Measurements from ENCODE around the gene ZYG11A.

- TF ChIP-seq, protein P1, sequence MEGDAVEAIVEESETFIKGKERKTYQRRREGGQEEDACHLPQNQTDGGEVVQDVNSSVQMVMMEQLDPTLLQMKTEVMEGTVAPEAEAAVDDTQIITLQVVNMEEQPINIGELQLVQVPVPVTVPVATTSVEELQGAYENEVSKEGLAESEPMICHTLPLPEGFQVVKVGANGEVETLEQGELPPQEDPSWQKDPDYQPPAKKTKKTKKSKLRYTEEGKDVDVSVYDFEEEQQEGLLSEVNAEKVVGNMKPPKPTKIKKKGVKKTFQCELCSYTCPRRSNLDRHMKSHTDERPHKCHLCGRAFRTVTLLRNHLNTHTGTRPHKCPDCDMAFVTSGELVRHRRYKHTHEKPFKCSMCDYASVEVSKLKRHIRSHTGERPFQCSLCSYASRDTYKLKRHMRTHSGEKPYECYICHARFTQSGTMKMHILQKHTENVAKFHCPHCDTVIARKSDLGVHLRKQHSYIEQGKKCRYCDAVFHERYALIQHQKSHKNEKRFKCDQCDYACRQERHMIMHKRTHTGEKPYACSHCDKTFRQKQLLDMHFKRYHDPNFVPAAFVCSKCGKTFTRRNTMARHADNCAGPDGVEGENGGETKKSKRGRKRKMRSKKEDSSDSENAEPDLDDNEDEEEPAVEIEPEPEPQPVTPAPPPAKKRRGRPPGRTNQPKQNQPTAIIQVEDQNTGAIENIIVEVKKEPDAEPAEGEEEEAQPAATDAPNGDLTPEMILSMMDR (IDR thresholded peaks at IDR 0.05), result no peak
- TF ChIP-seq CEBPB (IDR thresholded peaks at IDR 0.05) (no peak), REST (IDR thresholded peaks at IDR 0.05) (no peak), EP300 (IDR thresholded peaks at IDR 0.05) (no peak)
Measured at GRCh38 chr1:52907812-52908153, 65.2 kb downstream of the ZYG11A start.

All from A549 (cell line).